Smooth muscle cell of the pulmonary artery (primary cell): ENCODE results near the gene TLR10. TPM values are rescaled to one million over a fixed set of nuclear protein-coding genes. Genes with fewer than 3 reads are reported as not detected.

ENCODE experiments used
- total RNA-seq: library from RNA; depleted of rRNA; stranded (reverse); fragments of >200 nt; gene quantifications from 2 replicates; pipeline ENCODE4 v1.2.3, GENCODE V29; 2014

The TLR10 gene
- not detected in 2 replicates for total RNA-seq

GRCh38 chr4:38782452-38783108, at the start of gene TLR10:
Gene TLR10, minus strand, starts transcription at chr4:38782990. Its CDS starts 7,400 bp downstream, at chr4:38775590.

DNA sequence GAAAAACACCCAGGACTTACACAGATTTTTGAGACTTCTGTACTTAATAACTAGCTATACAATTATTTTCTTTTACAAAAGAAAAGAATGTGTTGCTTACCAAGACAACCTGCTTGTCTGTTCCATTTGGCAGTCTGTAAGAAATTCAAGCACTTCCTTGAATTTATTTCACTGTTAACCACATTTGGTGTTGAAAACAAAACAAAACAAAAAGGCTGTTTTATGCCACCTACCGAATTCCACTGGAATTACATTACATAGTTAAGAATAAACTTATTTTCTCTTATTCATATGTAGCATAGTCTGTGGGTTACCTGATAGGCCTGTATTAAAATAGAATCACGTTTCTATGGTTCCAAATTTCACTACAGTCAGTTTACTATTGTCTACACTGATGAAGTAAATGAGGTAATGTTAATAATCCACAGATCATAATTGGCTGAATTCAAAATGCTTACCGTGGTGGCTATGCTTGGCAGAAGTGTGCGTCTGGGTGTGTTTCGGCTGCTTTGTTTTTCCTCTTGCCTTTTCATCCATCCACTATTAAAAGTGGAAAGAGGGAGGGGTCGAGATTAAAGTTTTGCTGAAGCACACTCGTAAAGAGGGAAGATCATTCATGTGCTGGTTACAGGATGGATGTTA, 22.0 kb upstream of the TLR10 start, which contains the start of gene TLR1:
TLR1 (minus strand) TSS at position 138 of the 642 bp plus-strand sequence. CDS start 5,960 bp downstream, outside the sequence.

Other genes with a start within 250 kb of the TLR10 start
- gene KLF3, start 118.8 kb downstream of the TLR10 start, total RNA-seq = 16.4 and 19.3 TPM in 2 replicates
- 0.76 and 1.5 TPM in 2 replicates for gene TLR1, start 21.8 kb upstream of the TLR10 start, total RNA-seq
- gene TLR6, start 73.8 kb upstream of the TLR10 start, total RNA-seq = 0.50 and 2.5 TPM in 2 replicates
- 318 and 431 TPM in 2 replicates for gene FAM114A1, start 84.8 kb upstream of the TLR10 start, total RNA-seq
- 0.20 TPM in 1 of 2 replicates, not detected in the other for gene TMEM156, start 249.4 kb upstream of the TLR10 start, total RNA-seq